Colonic mucosa (tissue), 4 donors: Measurements from ENCODE around the gene ATP9A. TPM values are rescaled to one million over a fixed set of nuclear protein-coding genes. Genes with fewer than 3 reads are reported as not detected.

Source experiments
- DNase-seq: peaks from one replicate; pipeline ENCODE4 v3.0.0-alpha.2; 2020
- H3K27ac ChIP-seq: fragments of 200-600 bp; one replicate; pipeline ENCODE4 v1.8.0; 2021
- H3K27me3 ChIP-seq: fragments of 200-600 bp; one replicate; pipeline ENCODE4 v1.8.0; 2021
- H3K36me3 ChIP-seq: fragments of 200-600 bp; one replicate; pipeline ENCODE4 v1.8.0; 2021
- H3K4me1 ChIP-seq: fragments of 200-600 bp; one replicate; pipeline ENCODE4 v1.8.0; 2021; ENCODE audit warnings: mild to moderate bottlenecking
- H3K4me3 ChIP-seq: fragments of 200-600 bp; one replicate; pipeline ENCODE4 v1.8.0; 2021
- H3K9ac ChIP-seq, 2 donors: one replicate each; pipeline ENCODE4 v1.7.0; 2013; ENCODE audit warnings: control low read depth in 2 of 2, low read depth in 2 of 2, low read length in 2 of 2
- H3K9me3 ChIP-seq: fragments of 200-600 bp; one replicate; pipeline ENCODE4 v1.8.0; 2021
- intact Hi-C: fragments of 100-400 bp; cut with DNase I; formaldehyde crosslinking; loops from one replicate; pipeline ENCODE4 v1.14.1; 2022
- total RNA-seq, 2 donors: library from RNA; stranded (reverse); fragmentation: NEBNext Ultra II Directional in 1 of 2; extraction: Animal tissue kit (Norgen Biotek cat#: 25700) in 1 of 2; gene quantifications; one replicate each; pipeline ENCODE4 v1.2.1, GENCODE V29; 2021
- TF ChIP-seq, protein P1 (sequence below): fragments of 200-600 bp; IDR thresholded peaks from one replicate; pipeline ENCODE4 v1.8.0; 2022; ENCODE audit warnings: antibody characterized with exemption, mild to moderate bottlenecking
- donor health status: healthy.
- donor health status: DM: no; HTN: no; CAD: no.
- donor health status: DM: no; HTN: no; CAD: no.

The ATP9A gene
- total RNA-seq, 2 donors from 2014 or later = 40.2 to 70.1 TPM

DNA sequence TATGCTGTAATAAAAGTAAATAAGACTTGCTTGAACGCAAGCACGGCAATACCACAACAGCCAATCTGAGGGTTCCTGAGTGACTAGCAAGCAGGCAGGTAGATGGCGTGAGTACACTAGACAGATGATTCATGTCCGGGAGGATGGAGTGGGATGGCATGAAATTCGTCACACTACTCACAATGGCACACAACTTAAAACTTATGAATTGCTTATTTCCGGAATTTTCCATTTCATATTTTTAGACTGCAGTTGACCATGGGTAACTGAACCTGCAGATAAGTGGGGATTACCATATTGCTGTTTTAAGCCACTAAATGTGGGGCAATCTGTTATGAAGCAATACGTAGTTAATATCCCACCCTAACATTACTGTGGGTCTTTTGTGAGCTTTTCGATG lies 132.1 kb downstream of the ATP9A start:
- Histone ChIP-seq H3K4me1 (no peaks in the 10 kb centered on the region), H3K27ac (no peak overlapping the region), H3K4me3 (no peak overlapping the region), H3K27me3 (no peaks in the 10 kb centered on the region), H3K36me3 (no peaks in the 10 kb centered on the region), H3K9me3 (no peaks in the 10 kb centered on the region), H3K9ac (no peak overlapping the region)
- DNase-seq = no peak
- intact Hi-C loops = no loop called here
- TF ChIP-seq, protein P1, sequence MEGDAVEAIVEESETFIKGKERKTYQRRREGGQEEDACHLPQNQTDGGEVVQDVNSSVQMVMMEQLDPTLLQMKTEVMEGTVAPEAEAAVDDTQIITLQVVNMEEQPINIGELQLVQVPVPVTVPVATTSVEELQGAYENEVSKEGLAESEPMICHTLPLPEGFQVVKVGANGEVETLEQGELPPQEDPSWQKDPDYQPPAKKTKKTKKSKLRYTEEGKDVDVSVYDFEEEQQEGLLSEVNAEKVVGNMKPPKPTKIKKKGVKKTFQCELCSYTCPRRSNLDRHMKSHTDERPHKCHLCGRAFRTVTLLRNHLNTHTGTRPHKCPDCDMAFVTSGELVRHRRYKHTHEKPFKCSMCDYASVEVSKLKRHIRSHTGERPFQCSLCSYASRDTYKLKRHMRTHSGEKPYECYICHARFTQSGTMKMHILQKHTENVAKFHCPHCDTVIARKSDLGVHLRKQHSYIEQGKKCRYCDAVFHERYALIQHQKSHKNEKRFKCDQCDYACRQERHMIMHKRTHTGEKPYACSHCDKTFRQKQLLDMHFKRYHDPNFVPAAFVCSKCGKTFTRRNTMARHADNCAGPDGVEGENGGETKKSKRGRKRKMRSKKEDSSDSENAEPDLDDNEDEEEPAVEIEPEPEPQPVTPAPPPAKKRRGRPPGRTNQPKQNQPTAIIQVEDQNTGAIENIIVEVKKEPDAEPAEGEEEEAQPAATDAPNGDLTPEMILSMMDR = no peak

DNA sequence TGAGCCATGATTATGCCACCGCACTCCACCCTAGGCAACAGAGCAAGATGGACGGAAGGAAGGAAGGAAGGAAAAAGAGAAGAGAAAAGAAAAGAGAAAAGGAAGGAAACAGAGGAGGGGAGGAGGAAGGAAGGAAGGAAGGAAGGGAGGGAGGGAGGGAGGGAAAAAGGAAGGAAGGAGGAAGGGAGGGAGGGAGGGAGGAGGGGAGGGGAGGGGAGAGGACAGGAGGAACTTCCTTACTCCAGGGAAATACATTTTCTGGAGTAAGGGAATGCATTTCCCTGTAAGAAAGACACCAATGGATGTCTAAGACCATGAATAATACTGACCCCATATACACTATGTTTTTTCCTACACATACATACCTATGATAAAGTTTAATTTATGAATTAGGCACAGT lies 132.5 kb downstream of the ATP9A start:
- no peak overlapping the region for H3K27ac ChIP-seq
- intact Hi-C loops = no loop called here
- TF ChIP-seq, protein P1 = no peak
- H3K4me3 ChIP-seq = no peak overlapping the region
- H3K4me1 ChIP-seq = no peaks in the 10 kb centered on the region
- H3K9me3 ChIP-seq = no peaks in the 10 kb centered on the region
- H3K36me3 ChIP-seq = no peaks in the 10 kb centered on the region
- H3K9ac ChIP-seq = no peak overlapping the region
- no peaks in the 10 kb centered on the region for H3K27me3 ChIP-seq
- DNase-seq = no peak

DNA sequence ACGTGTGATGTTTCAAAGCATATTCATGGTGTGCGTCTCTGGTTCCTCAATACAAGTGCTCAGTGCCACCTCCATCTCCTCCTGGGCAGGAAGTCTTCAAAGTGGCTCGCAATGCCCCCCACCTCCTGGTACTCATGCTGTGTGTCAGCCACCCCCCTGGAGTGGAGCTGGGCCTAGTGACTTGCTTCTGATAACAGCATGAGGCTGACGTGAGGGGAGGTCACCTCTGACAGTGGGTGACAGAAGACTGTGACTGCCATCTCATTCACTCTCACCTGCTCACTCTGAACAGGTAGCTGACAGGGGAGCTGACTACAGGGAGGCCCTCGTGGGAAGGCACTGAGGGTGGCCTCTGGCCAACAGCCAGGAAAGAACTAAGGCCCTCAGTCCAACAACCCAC lies 133.3 kb downstream of the ATP9A start:
- Histone ChIP-seq H3K27me3 (no peaks in the 10 kb centered on the region), H3K4me1 (no peaks in the 10 kb centered on the region), H3K9ac (no peak overlapping the region), H3K4me3 (no peak overlapping the region), H3K36me3 (no peaks in the 10 kb centered on the region), H3K27ac (no peak overlapping the region), H3K9me3 (no peaks in the 10 kb centered on the region)
- intact Hi-C loops = no loop called here
- TF ChIP-seq, protein P1 = no peak
- no peak for DNase-seq

DNA sequence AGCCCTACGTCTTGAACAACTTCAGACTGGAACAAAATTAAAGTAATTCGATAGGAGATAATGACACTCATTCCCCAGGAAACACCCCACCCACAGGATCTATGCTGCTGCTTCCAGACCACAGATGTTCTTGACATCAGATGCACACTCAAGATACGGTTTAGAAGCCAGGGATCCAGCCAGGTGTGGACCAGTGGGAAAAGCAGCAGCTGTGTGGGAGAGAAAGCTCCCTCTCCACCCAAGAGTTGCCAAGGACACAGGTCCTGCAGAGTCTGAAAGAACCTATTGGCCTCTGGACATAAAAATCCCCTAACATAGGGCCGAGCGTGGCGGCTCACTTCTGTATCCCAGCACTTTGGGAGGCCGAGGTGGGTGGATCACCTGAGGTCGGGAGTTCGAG lies 133.9 kb downstream of the ATP9A start:
- intact Hi-C loops = no loop called here
- H3K4me3 ChIP-seq = no peak overlapping the region
- no peak overlapping the region for H3K9ac ChIP-seq
- H3K4me1 ChIP-seq = no peaks in the 10 kb centered on the region
- H3K27me3 ChIP-seq = no peaks in the 10 kb centered on the region
- no peak overlapping the region for H3K27ac ChIP-seq
- DNase-seq = no peak
- TF ChIP-seq, protein P1 = no peak
- no peaks in the 10 kb centered on the region for H3K36me3 ChIP-seq
- no peaks in the 10 kb centered on the region for H3K9me3 ChIP-seq

DNA sequence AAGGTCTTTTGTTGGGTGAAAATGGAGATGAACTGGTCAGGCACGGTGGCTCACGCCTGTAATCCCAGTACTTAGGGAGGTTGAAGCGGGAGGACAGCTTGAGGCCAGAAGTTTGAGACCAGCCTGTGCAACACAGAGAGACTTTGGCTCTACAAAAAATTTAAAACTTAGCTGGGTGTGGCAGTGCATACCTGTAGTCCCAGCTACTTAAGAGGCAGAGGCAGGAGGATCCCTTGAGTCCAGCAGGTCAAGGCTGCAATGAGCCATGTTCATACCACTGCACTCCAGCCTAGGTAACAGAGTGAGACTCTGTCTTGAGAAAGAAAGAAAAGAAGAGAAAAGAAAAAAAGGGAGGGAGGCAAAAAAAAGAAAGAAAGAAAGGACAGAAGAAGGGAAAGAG lies 134.8 kb downstream of the ATP9A start:
- H3K4me1 ChIP-seq = no peaks in the 10 kb centered on the region
- no peak overlapping the region for H3K9ac ChIP-seq
- DNase-seq = no peak
- no peaks in the 10 kb centered on the region for H3K9me3 ChIP-seq
- intact Hi-C loops = no loop called here
- TF ChIP-seq, protein P1 = no peak
- H3K36me3 ChIP-seq = no peaks in the 10 kb centered on the region
- H3K4me3 ChIP-seq = no peak overlapping the region
- H3K27me3 ChIP-seq = no peaks in the 10 kb centered on the region
- H3K27ac ChIP-seq = no peak overlapping the region

DNA sequence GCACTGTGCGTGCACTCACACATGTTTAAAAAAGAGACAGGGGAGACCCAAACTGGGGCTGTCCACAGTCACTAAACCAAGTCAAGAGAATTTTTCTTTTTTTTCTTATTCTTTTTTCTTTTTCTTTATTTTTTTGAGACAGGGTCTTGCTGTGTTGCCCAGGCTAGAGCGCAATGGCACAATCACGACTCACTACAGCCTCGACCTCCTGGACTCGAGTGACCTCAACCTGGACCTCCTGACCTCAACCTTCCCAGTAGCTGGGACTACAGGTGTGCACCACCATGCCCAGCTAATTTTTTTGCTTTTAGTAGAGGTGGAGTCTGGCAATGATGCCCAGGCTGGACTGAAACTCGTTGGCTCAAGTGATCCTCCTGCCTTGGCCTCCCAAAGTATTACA lies 136.2 kb downstream of the ATP9A start:
- H3K4me1 ChIP-seq = no peaks in the 10 kb centered on the region
- no peaks in the 10 kb centered on the region for H3K27me3 ChIP-seq
- no peak overlapping the region for H3K4me3 ChIP-seq
- no peaks in the 10 kb centered on the region for H3K9me3 ChIP-seq
- no peak for DNase-seq
- no peaks in the 10 kb centered on the region for H3K36me3 ChIP-seq
- intact Hi-C loops = no loop called here
- H3K27ac ChIP-seq = peak overlapping the region; percentile 6
- TF ChIP-seq, protein P1 = no peak
- H3K9ac ChIP-seq = no peak overlapping the region
